Measurements from ENCODE around the gene P4HB.

The P4HB gene

GRCh38 chr17:81858967-81859905 lies 1.1 kb downstream of the P4HB start:
- H3K27ac ChIP-seq = peak overlapping the region; percentile 96
- peaks cover 27% of the 10 kb centered on the region for H3K36me3 ChIP-seq
- H3K4me3 ChIP-seq (ENCODE audit: low read depth in 1 of 2, low read length in 1 of 2) = peak overlapping the region; percentile 81 to 95
- peaks cover 59 to 64% of the 10 kb centered on the region in 2 experiments for H3K4me1 ChIP-seq (ENCODE audit: control insufficient read depth in 1 of 2, insufficient read depth in 1 of 2, low read depth in 1 of 2, low read length in 1 of 2)
- TF ChIP-seq, protein P1, sequence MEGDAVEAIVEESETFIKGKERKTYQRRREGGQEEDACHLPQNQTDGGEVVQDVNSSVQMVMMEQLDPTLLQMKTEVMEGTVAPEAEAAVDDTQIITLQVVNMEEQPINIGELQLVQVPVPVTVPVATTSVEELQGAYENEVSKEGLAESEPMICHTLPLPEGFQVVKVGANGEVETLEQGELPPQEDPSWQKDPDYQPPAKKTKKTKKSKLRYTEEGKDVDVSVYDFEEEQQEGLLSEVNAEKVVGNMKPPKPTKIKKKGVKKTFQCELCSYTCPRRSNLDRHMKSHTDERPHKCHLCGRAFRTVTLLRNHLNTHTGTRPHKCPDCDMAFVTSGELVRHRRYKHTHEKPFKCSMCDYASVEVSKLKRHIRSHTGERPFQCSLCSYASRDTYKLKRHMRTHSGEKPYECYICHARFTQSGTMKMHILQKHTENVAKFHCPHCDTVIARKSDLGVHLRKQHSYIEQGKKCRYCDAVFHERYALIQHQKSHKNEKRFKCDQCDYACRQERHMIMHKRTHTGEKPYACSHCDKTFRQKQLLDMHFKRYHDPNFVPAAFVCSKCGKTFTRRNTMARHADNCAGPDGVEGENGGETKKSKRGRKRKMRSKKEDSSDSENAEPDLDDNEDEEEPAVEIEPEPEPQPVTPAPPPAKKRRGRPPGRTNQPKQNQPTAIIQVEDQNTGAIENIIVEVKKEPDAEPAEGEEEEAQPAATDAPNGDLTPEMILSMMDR (IDR thresholded peaks at IDR 0.05) = no peak
- no peaks in the 10 kb centered on the region for H3K9me3 ChIP-seq
- H3K27me3 ChIP-seq = no peaks in the 10 kb centered on the region

DNA sequence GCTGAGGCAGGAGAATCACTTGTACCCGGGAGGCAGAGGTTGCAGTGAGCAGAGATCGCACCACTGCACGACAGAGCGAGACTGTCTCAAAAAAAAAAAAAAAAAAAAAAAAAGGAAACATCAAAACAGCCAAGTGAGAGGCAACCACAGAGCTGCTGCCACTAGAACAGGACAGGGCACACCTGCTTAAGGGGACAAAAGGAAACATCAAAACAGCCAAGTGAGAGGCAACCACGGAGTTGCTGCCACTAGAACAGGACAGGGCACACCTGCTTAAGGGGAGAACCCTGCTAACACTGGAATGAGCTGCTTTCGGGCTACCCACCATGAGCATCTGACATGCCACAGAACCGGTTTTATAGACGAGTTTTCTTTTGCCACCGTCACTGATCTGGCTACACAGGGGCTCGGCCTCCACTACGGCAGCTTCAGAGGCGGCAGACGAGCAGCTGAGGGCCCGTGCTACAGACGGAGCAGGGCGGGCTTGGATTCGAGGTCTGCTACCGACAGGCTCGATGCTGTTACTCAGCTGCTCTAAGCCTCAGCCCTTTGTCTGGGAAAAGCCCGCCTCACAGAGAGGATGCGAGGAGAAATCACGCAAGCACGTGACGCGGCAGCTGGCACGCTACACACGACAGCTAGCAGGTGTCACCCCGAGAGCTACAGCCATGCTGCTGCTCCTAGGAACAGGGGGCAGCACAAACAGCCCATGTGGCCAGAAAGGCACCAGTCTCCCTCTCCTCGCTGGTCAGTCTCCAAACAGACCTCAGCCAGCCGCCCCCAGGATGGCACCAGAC lies 2.0 kb downstream of the P4HB start:
- Histone ChIP-seq H3K36me3 (peaks cover 36% of the 10 kb centered on the region), H3K4me3 (ENCODE audit: low read depth in 1 of 2, low read length in 1 of 2) (peak overlapping the region; percentile 81 to 95), H3K4me1 (ENCODE audit: control insufficient read depth in 1 of 2, insufficient read depth in 1 of 2, low read depth in 1 of 2, low read length in 1 of 2) (peaks cover 50 to 56% of the 10 kb centered on the region in 2 experiments), H3K27me3 (no peaks in the 10 kb centered on the region), H3K9me3 (no peaks in the 10 kb centered on the region), H3K27ac (peak overlapping the region; percentile 96)
- TF ChIP-seq, protein P1 (IDR thresholded peaks at IDR 0.05) = no peak

- Histone ChIP-seq H3K4me3 (ENCODE audit: low read depth in 1 of 2, low read length in 1 of 2) (no peak overlapping the region), H3K4me1 (ENCODE audit: control insufficient read depth in 1 of 2, insufficient read depth in 1 of 2, low read depth in 1 of 2, low read length in 1 of 2) (peaks cover 28 to 31% of the 10 kb centered on the region in 2 experiments), H3K27ac (no peak overlapping the region), H3K9me3 (no peaks in the 10 kb centered on the region), H3K36me3 (peaks cover 64% of the 10 kb centered on the region), H3K27me3 (no peaks in the 10 kb centered on the region)
- TF ChIP-seq, protein P1 (IDR thresholded peaks at IDR 0.05) = no peak
These were observed 5.2 kb downstream of the P4HB start for GRCh38 chr17:81854974-81855774.

- no peak overlapping the region for H3K4me3 ChIP-seq (ENCODE audit: low read depth in 1 of 2, low read length in 1 of 2)
- TF ChIP-seq, protein P1 (IDR thresholded peaks at IDR 0.05) = no peak
- no peak overlapping the region for H3K27ac ChIP-seq
- peaks cover 1 to 3% of the 10 kb centered on the region in 2 experiments for H3K4me1 ChIP-seq (ENCODE audit: control insufficient read depth in 1 of 2, insufficient read depth in 1 of 2, low read depth in 1 of 2, low read length in 1 of 2)
- no peaks in the 10 kb centered on the region for H3K27me3 ChIP-seq
- H3K9me3 ChIP-seq = no peaks in the 10 kb centered on the region
- H3K36me3 ChIP-seq = peaks cover 72% of the 10 kb centered on the region
These were observed 8.1 kb downstream of the P4HB start for GRCh38 chr17:81852237-81852636.

DNA sequence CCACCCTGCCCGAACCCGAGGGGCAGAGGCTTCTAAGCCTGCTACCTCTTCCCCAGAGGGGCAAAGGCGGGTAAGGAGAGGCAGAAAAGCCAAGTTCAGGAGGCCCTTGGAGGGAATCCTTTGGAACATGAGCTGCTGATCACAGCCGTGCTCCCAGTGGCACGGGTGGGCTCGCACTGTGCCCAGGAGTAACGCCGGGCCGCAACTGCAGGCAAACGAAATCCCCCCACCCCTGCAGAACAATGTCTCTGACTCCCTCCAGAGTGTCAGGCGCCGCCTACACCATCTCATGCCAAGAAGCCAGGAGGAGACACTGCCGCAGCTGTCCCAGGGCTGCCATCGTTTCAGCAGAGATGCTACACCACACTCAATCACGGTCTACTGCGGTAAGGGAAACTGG lies 8.9 kb downstream of the P4HB start:
- Histone ChIP-seq H3K27me3 (no peaks in the 10 kb centered on the region), H3K27ac (no peak overlapping the region), H3K9me3 (no peaks in the 10 kb centered on the region), H3K36me3 (peaks cover 77% of the 10 kb centered on the region), H3K4me3 (ENCODE audit: low read depth in 1 of 2, low read length in 1 of 2) (no peak overlapping the region), H3K4me1 (ENCODE audit: control insufficient read depth in 1 of 2, insufficient read depth in 1 of 2, low read depth in 1 of 2, low read length in 1 of 2) (no peaks in the 10 kb centered on the region)
- TF ChIP-seq, protein P1 (IDR thresholded peaks at IDR 0.05) = no peak

All from neutrophil (primary cell).